GM18502 (cell line): ENCODE measurements around the gene CAPZB.
"Not testable (repeated sequence)": the region's sequence is repeated elsewhere in the genome, so short reads cannot be mapped to it uniquely, and the experiment has no call there.

Experiments
- ATAC-seq: cut with Tn5 transposase; IDR thresholded peaks from one replicate; pipeline ENCODE4 v1.9.1; 2021; ENCODE audit warnings: mild to moderate bottlenecking; ENCODE audit not compliant: unreplicated experiment, poor library complexity

Gene CAPZB

DNA sequence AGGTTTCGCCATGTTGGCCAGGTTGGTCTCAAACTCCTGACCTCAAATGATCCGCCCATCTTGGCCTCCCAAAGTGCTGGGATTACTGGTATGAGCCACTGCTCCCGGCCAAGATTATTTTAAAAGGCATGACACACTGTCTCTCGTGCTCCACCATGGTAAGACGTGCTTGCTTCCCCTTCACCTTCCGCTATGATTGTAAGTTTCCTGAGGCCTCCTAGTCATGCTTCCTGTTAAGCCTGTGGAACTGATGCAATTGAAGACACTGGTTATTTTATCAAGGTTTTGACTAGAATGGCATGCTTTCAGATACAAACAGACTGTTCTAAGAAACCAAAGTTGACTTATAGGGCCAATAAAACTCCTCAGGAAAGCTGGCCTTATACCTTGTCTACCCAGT, 16.9 kb upstream of the CAPZB start:
- ATAC-seq = not testable (repeated sequence)

DNA sequence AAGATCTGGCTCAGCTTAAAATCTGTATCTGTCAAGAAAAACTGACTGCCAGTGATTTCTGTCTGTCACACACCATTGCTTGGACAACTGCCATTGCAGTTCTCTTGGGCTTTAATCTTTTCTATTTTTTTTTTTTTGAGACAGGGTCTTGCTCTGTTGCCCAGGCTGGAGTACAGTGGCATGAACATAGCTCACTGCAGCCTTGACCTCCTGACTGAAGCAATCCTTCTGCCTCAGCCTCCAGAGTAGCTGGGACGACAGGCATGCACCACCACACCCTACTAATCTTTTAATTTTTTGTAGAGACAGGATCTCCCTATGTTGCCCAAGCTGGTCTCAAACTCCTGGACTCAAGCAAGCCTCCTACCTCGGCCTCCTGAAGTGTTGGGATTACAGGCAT, 14.5 kb upstream of the CAPZB start:
- ATAC-seq = not testable (repeated sequence)

DNA sequence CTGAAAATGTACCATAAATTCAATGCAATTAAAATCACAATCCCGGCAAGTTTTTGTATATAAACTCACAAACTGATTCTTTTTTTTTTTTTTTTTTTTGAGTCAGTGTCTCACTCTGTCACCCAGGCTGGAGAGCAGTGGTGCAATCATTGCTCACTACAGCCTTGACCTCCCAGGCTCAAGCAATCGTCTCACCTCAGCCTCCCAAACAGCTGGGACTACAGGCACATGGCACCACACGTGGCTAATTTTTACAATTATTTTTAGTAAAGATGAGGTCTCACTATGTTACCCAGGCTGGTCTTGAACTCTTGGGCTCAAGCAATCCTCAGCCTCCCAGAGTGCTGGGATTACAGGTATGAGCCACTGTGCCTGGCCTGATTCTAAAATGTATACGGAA, 12.1 kb upstream of the CAPZB start:
- ATAC-seq = not testable (repeated sequence)

DNA sequence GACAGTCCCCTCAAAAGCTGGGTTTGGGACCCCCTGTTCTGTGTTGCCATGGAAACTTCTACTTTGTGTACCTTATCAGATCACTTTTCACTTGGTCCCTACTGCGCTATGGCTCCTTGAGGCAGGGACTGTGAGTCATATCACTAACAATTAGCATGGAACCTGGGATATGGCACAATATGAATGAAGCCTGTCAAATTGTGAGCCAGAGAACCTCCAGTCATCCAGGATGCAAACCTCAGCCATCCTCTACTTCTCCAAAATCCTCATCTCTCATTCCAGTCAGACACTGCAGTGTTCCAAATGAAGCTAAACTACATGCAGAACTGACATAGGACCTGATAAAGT, 11.2 kb upstream of the CAPZB start:
- no peak for ATAC-seq

DNA sequence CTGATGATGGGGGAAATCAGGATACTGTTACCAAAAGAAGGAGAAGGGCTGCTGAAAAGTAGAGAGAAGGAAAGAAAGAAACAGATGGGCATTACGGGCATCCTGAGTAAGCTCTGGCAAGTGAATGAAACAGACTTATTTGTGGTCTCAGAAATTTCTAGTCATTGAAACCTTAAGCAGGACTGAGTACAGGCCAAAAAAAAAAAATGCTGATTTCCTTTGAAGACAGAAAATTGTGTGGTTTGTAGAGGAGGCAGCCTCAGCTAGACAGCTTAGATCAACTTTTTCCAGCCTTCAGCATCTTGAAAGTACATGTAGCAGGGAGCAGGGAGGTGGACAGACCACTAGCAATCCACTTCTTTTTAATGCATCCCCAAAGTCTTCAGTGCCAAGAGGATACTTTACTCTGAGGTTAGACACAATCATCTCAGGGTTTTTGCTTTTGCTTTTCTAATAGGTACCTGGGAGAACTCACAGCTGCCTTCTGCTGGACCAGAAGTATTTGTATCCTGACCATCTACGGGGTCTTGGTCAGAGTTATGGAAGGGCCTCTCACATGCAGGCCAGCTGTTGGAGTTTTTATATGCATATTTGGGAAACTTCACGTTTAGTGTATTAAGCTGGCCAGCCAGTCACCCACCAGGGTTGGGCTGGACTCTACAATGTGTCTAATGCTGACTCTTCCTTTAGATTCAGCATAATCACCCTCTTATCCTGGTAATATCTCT, 10.6 kb upstream of the CAPZB start:
- no peak for ATAC-seq

DNA sequence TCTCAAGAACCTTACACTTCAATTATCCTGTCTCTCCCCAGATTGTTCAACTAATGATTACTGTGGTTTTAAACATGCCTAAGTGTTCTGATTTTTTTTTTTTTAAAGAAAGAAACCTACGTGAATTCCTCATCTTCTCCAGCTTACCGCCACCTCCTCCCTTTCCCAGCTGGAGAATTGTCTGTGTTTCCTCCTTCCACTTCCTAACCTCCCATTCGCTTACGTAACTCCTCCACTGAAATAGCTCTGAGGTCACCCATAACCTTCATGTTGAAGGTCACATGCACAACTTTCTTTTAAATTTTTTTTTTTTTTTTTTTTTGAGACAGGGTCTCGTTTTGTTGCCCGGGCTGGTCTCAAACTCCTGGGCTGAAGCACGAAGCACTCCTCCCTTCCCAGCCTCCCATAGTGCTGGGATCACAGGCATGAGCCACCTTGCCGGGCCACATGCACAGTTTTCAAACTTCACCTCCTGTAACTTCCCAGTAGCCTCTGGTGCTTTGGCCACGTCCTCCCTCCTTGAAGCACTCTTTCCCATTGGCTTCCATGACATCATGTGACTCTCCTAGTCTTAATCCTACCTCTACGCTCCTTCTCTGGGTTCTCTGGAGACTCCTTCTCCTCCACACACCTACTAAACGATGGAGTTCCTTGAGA, 9.8 kb upstream of the CAPZB start:
- no peak for ATAC-seq

DNA sequence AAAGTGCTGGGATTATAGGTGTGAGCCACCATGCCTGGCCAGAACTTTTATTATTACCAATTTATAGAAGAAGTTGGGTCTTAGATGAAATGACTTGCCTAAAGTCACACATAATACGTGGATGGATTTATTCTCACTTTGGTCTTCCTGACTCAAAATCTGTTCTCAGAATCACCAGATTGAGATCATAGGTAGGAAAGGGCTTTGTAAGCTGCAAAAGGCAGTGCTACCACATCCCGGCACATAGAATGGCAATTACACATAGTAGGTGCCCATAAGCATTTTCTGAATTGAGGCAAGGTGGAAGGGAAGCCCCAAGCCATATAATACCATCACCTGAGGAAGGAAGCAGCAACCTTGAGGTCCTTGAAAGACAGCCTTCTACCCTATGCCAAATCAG, 8.2 kb upstream of the CAPZB start:
- no peak for ATAC-seq

DNA sequence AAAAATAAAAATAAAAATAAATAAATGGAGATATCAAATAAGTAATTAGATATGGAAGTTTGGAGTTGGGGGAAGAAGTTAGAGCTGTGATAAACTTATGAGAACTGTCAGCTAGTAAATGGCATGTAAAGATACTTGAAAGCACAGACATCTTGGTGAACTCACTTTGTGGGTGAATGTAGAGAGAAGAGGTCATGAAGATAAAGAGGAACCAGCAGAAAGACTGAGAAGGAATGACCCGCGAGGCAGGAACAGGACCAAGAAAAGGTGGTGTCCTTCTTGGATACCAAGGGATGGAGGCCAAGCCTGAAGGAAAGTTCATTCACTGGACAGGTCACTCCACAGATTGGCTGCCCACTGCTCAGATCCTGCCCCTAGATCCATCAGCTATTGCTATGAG, 4.7 kb upstream of the CAPZB start:
- no peak for ATAC-seq

DNA sequence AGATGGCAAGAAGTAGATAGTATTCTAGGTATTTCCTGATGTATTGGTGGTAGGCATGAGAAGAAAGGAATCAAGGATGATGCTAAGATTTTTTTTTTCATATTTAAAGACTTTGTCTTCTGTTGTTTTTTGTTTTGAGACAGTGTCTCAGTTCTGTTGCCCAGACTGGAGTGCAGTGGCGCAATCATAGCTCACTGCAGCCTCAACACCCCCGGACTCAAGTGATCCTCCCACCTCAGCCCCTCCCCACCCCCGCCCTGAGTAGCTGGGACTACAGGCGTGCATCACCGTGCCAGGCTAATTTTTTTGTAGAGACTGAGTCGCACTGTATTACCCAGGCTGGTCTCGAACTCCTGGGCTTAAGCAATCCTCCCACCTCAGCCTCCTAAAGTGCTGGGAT, 2.8 kb upstream of the CAPZB start:
- no peak for ATAC-seq

DNA sequence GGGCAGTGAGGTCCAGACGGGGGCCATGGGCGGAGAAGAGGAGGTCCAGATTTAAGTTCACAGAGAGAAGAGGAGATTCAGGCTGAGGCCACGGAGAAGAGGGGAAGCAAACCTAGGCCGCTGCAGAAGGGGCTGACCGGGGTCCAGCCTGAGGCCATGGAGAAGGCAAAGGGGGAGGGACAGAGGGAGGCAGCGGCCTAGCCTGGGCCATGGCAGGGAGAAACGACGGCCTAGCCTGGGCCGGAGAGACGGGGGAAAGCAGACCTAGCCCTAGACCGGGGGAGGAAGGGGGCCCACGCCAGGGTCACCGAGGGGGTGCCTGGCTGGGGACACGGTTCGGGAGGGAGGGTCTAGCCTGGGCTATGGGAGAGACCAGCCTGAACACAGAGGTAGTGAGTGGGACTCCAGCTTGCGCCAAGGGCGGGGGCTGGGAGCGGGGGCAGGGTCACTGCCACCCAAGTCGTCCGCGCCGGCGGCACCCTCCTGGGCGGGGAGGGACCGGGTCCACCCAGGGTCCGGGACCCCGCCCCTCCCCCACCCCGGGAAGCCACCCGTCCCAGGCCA, 459 bp downstream of the CAPZB start:
- ATAC-seq = peak; percentile 7

DNA sequence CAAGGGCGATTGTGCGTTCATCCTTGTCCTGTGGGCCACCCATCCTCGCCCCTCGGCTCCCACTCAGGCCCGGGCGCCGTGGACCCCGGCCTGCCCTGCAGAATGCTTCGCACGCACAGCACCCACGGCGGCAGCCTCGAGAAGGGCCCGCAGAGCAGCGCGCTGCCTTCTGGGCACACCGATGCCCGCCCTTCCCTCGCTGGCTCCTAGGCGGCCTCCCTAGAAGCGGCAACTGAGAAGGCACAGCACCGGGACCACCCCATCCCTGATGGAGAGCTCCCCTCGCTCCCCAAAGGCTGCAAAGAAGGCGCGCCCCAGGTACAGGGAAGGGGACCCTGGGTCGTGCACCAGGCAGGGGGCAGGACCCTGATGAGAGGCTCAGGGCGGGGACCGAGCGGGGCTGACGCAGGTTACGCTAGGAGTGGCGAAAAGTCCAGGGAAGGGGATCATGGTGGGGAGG, 971 bp downstream of the CAPZB start:
- no peak for ATAC-seq

DNA sequence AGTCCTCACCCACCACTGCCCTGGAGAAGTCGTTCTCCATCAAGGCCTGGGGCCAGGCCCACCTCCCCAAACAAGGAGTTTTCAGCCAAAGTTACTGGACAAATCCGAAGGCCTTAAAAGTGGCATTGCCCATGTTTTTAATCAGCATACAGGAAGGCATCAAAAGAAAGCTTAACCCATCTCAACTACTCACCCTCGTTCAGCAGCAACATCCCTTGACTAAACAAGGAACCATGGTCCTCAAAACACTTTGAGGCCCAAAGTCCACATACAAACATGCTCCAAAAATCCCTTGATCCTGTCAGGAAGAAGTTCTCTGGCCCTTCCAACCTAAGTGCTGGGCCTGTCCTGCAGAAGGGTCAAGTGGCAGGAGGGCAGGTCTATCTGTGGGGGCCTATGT, 1.6 kb downstream of the CAPZB start:
- no peak for ATAC-seq

DNA sequence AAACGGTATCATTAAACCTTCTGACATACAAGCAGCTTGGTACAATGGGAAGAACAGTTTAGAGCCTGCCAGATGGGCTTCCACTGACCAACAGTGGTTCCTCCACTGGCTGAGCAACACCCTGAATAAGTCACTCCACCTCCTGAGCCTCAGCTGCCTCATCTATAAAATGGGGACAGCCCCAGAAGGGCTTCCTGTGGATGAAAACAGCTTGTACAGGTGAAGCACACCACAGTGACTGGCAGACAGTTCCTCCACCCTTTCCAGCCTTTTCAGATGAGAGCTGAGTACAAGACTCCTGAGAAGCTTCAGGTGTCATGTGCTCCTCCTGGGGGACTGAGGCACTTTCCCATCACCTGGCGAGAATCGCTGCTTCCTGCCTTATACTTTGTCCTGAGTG, 2.1 kb downstream of the CAPZB start:
- ATAC-seq = no peak

DNA sequence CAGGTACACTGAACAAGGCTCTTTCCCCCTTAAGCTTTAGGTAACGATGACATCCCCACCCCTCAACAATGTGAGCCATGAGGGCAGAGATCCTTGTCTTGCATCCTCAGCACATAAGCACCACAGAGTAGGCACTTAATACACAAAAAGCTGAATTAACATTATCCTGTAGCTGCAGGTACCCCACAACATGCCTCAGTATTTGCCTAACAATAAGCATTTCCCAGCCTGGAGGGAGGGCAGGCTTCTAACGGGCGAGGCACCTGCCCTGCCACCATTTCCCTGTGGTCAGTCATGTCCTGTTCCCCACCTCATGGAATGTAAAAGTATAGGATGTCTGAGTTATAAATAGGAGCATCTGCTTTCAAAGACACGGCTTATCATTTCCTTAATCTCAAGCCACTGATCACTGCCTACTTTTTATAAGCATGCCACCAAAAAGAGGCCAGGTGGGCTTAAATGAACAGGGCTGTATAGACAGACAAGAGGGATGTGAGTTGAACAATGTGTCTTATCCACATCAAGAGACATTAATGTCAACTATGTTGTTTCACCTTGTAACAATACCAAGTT, 3.4 kb downstream of the CAPZB start:
- ATAC-seq = no peak

DNA sequence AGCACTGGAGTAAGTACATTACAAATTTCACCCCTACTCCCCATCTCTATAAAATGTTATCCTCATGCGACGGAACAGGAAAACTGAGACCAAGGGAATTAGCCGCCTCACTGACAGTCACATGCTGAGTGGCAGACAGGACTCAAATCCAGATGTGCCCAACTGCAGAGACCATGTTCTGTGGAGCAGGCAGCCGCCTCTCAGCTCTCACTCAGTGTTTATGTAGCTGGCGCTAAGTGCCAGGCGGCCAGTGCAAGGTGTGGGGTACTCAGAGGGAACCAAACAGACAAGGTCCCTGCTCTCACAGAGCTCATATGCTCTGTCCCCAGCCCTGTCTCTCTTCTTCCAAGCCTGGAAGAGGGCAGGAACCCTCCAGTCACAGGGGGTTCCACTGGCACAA, 5.1 kb downstream of the CAPZB start:
- ATAC-seq = no peak

DNA sequence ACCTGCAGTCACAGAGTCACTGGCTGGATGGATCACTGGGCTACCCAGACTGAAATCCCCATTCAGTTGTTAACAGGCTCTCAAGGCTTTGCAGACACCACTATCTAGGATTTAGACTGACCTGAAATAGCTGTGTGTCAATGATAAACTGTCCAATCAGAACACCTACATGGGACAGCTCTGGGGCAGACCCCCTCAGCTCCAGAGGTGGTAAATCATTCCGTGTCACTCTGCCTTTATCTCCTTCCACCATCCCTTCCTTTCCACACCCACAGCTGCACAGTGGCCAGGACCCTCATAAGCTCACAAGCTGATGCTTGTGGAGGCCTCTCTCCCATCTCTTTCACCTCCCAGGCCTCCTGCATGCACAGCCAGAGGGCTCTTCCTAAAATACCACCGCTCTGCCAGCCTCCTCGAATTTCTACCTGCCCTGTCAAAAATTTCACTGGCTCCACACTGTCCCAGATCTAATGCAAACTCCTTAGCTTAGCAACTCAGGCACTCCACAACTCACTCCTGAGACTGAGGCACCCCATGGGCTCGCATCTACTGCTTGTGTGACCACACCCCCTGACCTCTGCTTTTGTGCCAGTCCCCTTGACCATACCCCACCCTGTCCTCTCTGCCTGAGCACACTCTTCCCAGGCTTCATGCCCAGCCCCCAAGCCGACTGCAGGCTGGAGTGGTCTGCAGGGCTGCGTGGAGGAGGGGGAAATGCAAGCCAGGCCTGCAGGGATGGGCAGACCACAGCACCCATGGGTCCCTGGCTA, 5.8 kb downstream of the CAPZB start:
- no peak for ATAC-seq

DNA sequence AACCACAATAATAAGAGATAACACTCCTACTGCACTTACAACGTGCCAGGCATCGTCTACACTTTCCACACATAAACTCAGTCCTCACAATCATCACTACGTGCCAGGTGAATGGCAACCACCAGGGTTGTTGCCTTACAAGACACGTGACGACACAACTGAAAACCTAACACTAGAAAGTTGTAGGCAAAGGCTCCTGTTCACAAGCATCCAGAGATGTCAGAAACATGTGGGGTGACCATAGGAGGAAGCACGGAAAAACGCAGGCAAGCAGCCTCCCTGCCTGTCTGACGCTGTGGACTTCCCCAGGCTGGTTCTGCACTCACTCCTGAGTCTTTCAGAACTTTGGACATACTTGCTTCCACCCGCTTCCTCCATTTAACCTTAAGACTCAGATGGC, 7.0 kb downstream of the CAPZB start:
- no peak for ATAC-seq

DNA sequence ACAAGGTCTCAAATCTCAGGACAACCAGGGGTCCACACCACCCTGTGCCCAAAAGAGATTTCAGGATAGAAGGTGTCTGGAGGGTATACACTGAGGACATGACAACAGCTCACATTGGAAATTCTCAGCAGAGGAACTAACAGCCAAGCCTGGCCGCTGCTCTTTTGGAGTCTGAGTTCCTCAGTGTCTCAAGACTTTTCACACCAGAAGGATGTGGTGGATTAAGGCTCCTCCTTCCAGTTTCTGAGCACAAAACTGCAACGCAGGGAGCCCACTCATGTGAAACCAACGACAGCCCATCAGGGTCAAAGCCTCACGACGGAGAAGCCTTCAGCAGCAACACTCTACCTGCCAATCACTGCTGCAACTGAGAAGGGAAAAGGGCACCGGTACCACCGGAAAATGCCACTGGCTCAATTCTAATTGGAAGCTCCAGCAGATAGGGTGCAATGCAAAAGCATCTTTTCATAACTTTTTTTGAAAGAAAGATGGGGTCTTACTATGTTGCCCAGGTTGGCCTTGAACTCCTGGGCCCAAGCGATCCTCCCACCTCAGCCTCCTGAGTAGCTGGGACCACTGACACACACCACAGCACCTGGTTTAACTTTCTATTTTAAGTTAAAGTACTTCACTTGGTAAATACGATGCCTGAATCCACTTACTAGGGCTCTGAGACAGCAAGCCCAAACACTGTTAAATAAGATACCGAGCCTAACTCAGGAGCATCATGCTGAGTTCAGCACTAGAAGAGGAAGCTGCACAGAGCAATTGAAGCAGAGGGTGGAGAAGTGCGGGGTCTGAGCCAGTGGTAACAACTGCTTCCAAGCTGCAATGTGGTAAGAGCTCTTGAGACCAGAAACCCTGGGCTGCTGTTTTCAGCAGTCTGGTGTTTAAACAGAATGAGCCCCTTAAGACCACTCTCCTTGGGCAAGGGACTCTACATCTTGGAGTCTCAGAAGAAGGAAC, 7.8 kb downstream of the CAPZB start:
- peak; percentile 50 for ATAC-seq

DNA sequence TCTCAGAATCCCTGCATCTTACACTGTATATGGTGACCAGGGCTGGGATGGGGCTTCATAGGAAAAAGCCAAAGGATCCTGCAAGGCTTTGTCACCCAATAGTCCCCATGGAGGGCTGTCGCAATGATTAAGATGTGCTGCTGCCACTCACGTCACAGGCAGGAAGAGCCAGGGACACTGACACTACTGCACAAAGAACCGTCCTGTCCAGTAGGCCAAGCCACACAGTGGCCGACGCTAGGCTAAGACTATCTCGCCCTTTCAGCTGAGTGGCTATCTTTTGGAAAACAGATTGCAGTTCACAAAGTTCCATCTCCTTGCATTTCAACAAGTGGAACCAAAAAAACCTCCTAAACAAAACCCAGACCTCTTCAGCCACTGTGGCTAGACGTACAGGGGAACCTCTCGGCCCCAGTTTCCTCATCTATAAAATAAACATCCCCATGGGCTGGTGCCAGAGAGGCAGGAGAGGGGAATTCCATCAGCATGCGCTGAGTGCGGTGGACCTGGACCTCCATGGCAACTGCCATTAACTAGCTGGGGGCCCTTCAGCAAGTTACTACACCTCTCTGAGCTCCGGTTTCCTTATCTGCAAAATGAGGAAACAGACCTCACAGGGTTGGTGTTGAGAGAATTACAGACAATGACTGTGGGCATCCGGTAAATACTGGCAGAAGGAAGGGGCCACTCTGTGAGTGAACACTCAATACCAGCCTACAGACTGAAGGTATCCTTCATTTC, 8.7 kb downstream of the CAPZB start:
- ATAC-seq = peak; percentile 50
